ENCODE data around the gene UST. TPM values are rescaled to one million over a fixed set of nuclear protein-coding genes. Genes with fewer than 3 reads are reported as not detected.
"Not testable (repeated sequence)": the region's sequence is repeated elsewhere in the genome, so short reads cannot be mapped to it uniquely, and the experiment has no call there.

UST gene
- polyA plus RNA-seq, 4 donors = 0.81 to 4.0 (median 1.4) TPM; not detected in 1

DNA sequence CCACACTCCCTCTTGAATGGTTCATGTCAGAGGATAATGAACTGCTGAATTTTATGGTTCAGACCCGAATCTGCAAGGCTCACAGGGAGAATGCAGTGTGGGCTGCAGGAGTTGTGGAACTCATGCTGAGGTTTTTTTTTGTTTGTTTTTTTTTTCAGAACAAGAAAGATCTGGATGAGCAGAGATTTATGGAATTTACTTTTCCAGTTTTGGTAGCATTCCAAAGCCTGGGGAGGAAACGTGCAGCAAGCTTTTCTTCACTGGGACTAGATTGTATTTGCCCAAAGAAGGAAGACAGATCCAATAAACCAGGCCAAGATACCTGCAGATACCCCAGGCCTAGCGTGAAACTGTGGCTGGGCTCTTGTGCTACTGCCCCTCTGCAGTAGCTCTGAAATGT is 346.8 kb downstream of the UST start:
- Histone ChIP-seq H3K4me3 (ENCODE audit: low read depth in 1 of 3, low read length in 3 of 3) (no peak overlapping the region), H3K36me3 (ENCODE audit: control insufficient read depth in 3 of 3, insufficient read depth in 2 of 3, low read depth in 1 of 3, low read length in 3 of 3) (no peaks in the 10 kb centered on the region), H3K9me3 (ENCODE audit: control insufficient read depth in 2 of 2, insufficient read depth in 1 of 2, low read depth in 1 of 2, low read length in 1 of 2) (peaks cover 0 to 6% of the 10 kb centered on the region in 2 donors), H3K27ac (ENCODE audit: low read depth in 1 of 3, low read length in 2 of 3) (no peak overlapping the region), H3K4me1 (ENCODE audit: control insufficient read depth in 3 of 3, insufficient read depth in 2 of 3, low read depth in 1 of 3, low read length in 2 of 3) (peaks cover 0 to 5% (median 0%) of the 10 kb centered on the region in 3 donors), H3K27me3 (ENCODE audit: control insufficient read depth in 3 of 3, insufficient read depth in 3 of 3, low read length in 3 of 3) (peaks cover 0 to 4% (median 0%) of the 10 kb centered on the region in 3 donors)
- 61 to 69% (median 66%) methylated on average over 3 of the region's 3 CpGs for WGBS, 3 donors
- FAIRE-seq = no peak
- no peak for DNase-seq

DNA sequence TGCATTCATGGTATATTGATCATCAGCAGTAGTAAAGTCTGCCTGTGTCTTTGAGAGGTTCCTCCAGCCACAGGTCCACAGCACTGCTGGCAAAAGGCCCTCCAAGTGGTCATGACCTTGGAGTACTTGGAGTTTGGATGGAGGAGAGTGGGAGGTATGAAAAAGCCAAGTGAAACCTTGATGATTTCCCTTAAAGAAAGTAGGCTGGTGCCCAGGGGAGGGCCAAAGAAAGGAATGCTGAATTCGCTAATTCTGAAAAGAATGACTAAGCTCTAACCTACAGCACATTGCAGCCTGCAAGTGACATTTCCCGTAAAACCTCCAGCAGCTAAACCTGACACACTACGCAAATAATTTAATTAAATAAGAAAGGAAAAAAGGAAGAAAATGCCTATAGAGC is 347.3 kb downstream of the UST start:
- Histone ChIP-seq H3K9me3 (ENCODE audit: control insufficient read depth in 2 of 2, insufficient read depth in 1 of 2, low read depth in 1 of 2, low read length in 1 of 2) (peaks cover 0 to 6% of the 10 kb centered on the region in 2 donors), H3K27ac (ENCODE audit: low read depth in 1 of 3, low read length in 2 of 3) (no peak overlapping the region), H3K27me3 (ENCODE audit: control insufficient read depth in 3 of 3, insufficient read depth in 3 of 3, low read length in 3 of 3) (peaks cover 0 to 4% (median 0%) of the 10 kb centered on the region in 3 donors), H3K36me3 (ENCODE audit: control insufficient read depth in 3 of 3, insufficient read depth in 2 of 3, low read depth in 1 of 3, low read length in 3 of 3) (no peaks in the 10 kb centered on the region), H3K4me1 (ENCODE audit: control insufficient read depth in 3 of 3, insufficient read depth in 2 of 3, low read depth in 1 of 3, low read length in 2 of 3) (peaks cover 0 to 5% (median 0%) of the 10 kb centered on the region in 3 donors), H3K4me3 (ENCODE audit: low read depth in 1 of 3, low read length in 3 of 3) (no peak overlapping the region)
- no peak for DNase-seq
- 58 to 76% (median 75%) methylated on average over 3 of the region's 3 CpGs for WGBS, 3 donors
- no peak for FAIRE-seq

DNA sequence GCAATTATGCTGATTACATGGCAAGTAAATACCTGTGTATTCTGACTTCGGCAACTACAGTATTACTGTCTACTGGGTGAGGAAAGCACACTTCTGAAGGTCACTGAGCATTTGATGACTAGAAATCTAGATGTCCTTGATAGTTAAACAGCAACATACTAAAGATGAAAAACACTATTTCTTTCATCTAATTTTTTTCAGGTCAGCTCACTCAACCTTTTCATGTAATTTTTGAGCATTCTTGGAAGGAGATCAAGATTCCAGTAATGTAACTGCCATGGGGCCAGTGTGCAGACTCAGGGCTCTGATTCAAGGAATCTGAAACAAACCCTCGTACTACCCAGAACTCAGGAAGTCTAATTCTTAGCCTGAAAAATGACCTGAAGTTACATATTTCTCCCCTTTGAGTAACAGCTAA is 348.1 kb downstream of the UST start:
- H3K4me1 ChIP-seq (ENCODE audit: control insufficient read depth in 3 of 3, insufficient read depth in 2 of 3, low read depth in 1 of 3, low read length in 2 of 3) = peaks cover 0 to 5% (median 0%) of the 10 kb centered on the region in 3 donors
- H3K27me3 ChIP-seq (ENCODE audit: control insufficient read depth in 3 of 3, insufficient read depth in 3 of 3, low read length in 3 of 3) = peaks cover 0 to 4% (median 0%) of the 10 kb centered on the region in 3 donors
- 44 to 56% (median 51%) methylated on average over 2 of the region's 2 CpGs for WGBS, 3 donors
- H3K4me3 ChIP-seq (ENCODE audit: low read depth in 1 of 3, low read length in 3 of 3) = no peak overlapping the region
- no peak for FAIRE-seq
- DNase-seq = peak in 1 of 2 donors; percentile 8
- H3K27ac ChIP-seq (ENCODE audit: low read depth in 1 of 3, low read length in 2 of 3) = no peak overlapping the region
- H3K9me3 ChIP-seq (ENCODE audit: control insufficient read depth in 2 of 2, insufficient read depth in 1 of 2, low read depth in 1 of 2, low read length in 1 of 2) = peaks cover 0 to 6% of the 10 kb centered on the region in 2 donors
- no peaks in the 10 kb centered on the region for H3K36me3 ChIP-seq (ENCODE audit: control insufficient read depth in 3 of 3, insufficient read depth in 2 of 3, low read depth in 1 of 3, low read length in 3 of 3)

DNA sequence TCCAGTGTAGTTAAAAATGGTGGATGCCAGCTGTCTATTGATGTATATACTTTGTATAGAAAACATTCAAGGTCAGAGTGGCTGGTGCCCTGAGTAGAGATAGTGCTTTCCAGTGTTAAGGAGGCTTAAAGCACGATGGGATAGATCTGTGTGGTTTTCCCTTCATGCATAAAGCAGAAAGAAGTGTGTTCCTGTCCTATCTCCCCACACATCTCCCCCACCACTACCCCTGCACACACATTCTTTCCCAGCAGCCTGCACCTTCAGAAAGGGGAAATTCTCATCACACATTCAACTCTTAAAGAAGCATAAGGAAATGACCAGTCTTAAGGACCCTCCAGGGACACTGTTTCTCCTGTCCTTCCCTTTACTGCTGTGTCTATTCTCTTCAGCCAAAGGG is 349.0 kb downstream of the UST start:
- Histone ChIP-seq H3K36me3 (ENCODE audit: control insufficient read depth in 3 of 3, insufficient read depth in 2 of 3, low read depth in 1 of 3, low read length in 3 of 3) (no peaks in the 10 kb centered on the region), H3K4me1 (ENCODE audit: control insufficient read depth in 3 of 3, insufficient read depth in 2 of 3, low read depth in 1 of 3, low read length in 2 of 3) (peaks cover 0 to 5% (median 0%) of the 10 kb centered on the region in 3 donors), H3K9me3 (ENCODE audit: control insufficient read depth in 2 of 2, insufficient read depth in 1 of 2, low read depth in 1 of 2, low read length in 1 of 2) (peaks cover 0 to 6% of the 10 kb centered on the region in 2 donors), H3K4me3 (ENCODE audit: low read depth in 1 of 3, low read length in 3 of 3) (no peak overlapping the region), H3K27me3 (ENCODE audit: control insufficient read depth in 3 of 3, insufficient read depth in 3 of 3, low read length in 3 of 3) (peaks cover 0 to 4% (median 0%) of the 10 kb centered on the region in 3 donors), H3K27ac (ENCODE audit: low read depth in 1 of 3, low read length in 2 of 3) (no peak overlapping the region)
- FAIRE-seq (no peak), DNase-seq (no peak)
- WGBS, 3 donors = 27 to 54% (median 33%) methylated on average over 1 of the region's 1 CpG

DNA sequence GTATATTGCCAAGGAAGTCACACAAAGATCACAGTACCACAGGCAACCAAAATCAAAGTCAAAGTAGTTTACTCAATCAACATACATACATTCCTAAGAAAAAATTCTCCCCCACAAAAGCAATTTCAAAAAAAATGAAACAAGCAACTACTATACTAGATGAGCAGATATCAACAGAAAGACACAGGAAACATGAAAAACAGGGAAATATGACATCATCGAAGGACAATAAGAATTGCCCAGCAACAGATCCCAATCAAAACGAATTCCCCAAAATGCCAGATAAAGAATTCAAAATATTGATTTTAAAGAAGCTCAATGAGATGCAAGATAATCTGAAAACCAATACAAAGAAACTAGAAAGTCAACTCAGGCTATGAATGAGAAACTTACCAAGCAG is 351.0 kb downstream of the UST start:
- FAIRE-seq (no peak), DNase-seq (no peak)
- WGBS, 3 donors = 88 to 91% (median 90%) methylated on average over 2 of the region's 2 CpGs
- Histone ChIP-seq H3K27ac (ENCODE audit: low read depth in 1 of 3, low read length in 2 of 3) (no peak overlapping the region), H3K27me3 (ENCODE audit: control insufficient read depth in 3 of 3, insufficient read depth in 3 of 3, low read length in 3 of 3) (peaks cover 0 to 4% (median 0%) of the 10 kb centered on the region in 3 donors), H3K4me3 (ENCODE audit: low read depth in 1 of 3, low read length in 3 of 3) (no peak overlapping the region), H3K36me3 (ENCODE audit: control insufficient read depth in 3 of 3, insufficient read depth in 2 of 3, low read depth in 1 of 3, low read length in 3 of 3) (no peaks in the 10 kb centered on the region), H3K9me3 (ENCODE audit: control insufficient read depth in 2 of 2, insufficient read depth in 1 of 2, low read depth in 1 of 2, low read length in 1 of 2) (peaks cover 0 to 6% of the 10 kb centered on the region in 2 donors), H3K4me1 (ENCODE audit: control insufficient read depth in 3 of 3, insufficient read depth in 2 of 3, low read depth in 1 of 3, low read length in 2 of 3) (peaks cover 0 to 5% (median 0%) of the 10 kb centered on the region in 3 donors)

DNA sequence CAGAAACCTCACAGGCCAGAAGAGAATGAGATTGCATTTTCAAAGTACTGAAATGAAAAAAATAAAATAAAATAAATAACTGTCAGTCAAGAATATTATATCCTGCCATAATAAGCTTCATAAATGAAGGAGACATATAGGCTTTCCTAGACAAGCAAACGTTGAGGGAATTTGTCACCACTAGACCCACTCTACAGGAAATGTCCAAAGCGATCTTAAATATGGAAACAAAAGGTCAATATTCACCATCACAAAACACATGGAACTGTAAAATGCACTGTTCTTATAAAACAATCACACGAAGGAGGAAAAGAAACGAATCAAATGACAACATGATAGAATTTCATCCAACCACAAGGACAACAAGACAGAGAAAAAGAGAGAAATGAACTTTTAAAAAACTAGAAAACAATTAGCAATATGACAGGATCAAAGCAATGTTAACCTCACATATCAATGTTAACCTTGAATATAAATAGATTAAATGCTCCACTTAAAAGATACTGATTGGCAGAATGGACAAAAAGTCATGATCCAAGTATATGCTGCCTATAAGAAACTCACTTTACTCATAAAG is 352.0 kb downstream of the UST start:
- FAIRE-seq = no peak
- WGBS, 3 donors = 83 to 93% (median 90%) methylated on average over 4 of the region's 4 CpGs
- H3K4me1 ChIP-seq (ENCODE audit: control insufficient read depth in 3 of 3, insufficient read depth in 2 of 3, low read depth in 1 of 3, low read length in 2 of 3) = peaks cover 0 to 5% (median 0%) of the 10 kb centered on the region in 3 donors
- H3K9me3 ChIP-seq (ENCODE audit: control insufficient read depth in 2 of 2, insufficient read depth in 1 of 2, low read depth in 1 of 2, low read length in 1 of 2) = peaks cover 0 to 6% of the 10 kb centered on the region in 2 donors
- H3K4me3 ChIP-seq (ENCODE audit: low read depth in 1 of 3, low read length in 3 of 3) = no peak overlapping the region
- peaks cover 0 to 4% (median 0%) of the 10 kb centered on the region in 3 donors for H3K27me3 ChIP-seq (ENCODE audit: control insufficient read depth in 3 of 3, insufficient read depth in 3 of 3, low read length in 3 of 3)
- no peaks in the 10 kb centered on the region for H3K36me3 ChIP-seq (ENCODE audit: control insufficient read depth in 3 of 3, insufficient read depth in 2 of 3, low read depth in 1 of 3, low read length in 3 of 3)
- no peak overlapping the region for H3K27ac ChIP-seq (ENCODE audit: low read depth in 1 of 3, low read length in 2 of 3)
- DNase-seq = no peak

DNA sequence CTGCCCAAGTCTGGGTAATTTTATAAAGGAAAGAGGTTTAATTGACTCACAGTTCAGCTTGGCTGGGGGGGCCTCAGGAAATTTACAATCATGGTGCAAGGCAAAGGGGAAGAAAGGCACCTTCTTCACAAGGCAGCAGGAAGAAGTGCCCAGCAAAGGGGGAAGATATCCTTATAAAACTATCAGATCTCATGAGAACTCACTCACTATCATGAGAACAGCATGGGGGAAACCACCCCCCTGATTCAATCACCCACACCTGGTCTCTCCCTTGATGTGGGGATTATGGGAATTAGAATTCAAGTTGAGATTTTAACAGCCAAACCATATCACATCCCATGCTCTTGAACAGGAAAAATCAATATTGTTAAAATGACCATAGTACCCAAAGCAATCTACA is 355.5 kb downstream of the UST start:
- no peaks in the 10 kb centered on the region for H3K36me3 ChIP-seq (ENCODE audit: control insufficient read depth in 3 of 3, insufficient read depth in 2 of 3, low read depth in 1 of 3, low read length in 3 of 3)
- peaks cover 0 to 3% of the 10 kb centered on the region in 2 donors for H3K9me3 ChIP-seq (ENCODE audit: control insufficient read depth in 2 of 2, insufficient read depth in 1 of 2, low read depth in 1 of 2, low read length in 1 of 2)
- no peaks in the 10 kb centered on the region for H3K27me3 ChIP-seq (ENCODE audit: control insufficient read depth in 3 of 3, insufficient read depth in 3 of 3, low read length in 3 of 3)
- DNase-seq = no peak
- H3K27ac ChIP-seq (ENCODE audit: low read depth in 1 of 3, low read length in 2 of 3) = no peak overlapping the region
- FAIRE-seq = no peak
- H3K4me1 ChIP-seq (ENCODE audit: control insufficient read depth in 3 of 3, insufficient read depth in 2 of 3, low read depth in 1 of 3, low read length in 2 of 3) = no peaks in the 10 kb centered on the region
- no peak overlapping the region for H3K4me3 ChIP-seq (ENCODE audit: low read depth in 1 of 3, low read length in 3 of 3)

DNA sequence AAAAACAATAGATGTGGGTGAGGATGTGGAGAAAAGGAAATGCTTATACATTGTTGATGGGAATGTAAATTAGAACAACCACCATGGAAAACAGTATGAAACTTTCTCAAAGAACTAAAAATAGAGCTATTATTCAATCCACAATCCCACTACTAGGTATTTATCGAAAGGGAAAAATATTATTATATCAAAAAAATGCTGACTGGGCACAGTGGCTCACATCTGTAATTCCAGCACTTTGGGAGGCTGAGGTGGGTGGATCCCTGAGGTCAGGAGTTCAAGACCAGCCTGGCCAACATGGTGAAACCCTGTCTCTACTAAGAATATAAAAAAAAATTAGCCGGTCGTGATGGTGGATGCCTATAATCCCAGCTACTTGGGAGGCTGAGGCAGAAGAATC is 357.1 kb downstream of the UST start:
- H3K4me1 ChIP-seq (ENCODE audit: control insufficient read depth in 3 of 3, insufficient read depth in 2 of 3, low read depth in 1 of 3, low read length in 2 of 3); H3K36me3 ChIP-seq (ENCODE audit: control insufficient read depth in 3 of 3, insufficient read depth in 2 of 3, low read depth in 1 of 3, low read length in 3 of 3); FAIRE-seq; DNase-seq; H3K4me3 ChIP-seq (ENCODE audit: low read depth in 1 of 3, low read length in 3 of 3); H3K27ac ChIP-seq (ENCODE audit: low read depth in 1 of 3, low read length in 2 of 3); H3K9me3 ChIP-seq (ENCODE audit: control insufficient read depth in 2 of 2, insufficient read depth in 1 of 2, low read depth in 1 of 2, low read length in 1 of 2); H3K27me3 ChIP-seq (ENCODE audit: control insufficient read depth in 3 of 3, insufficient read depth in 3 of 3, low read length in 3 of 3): not testable (repeated sequence)
- 92 to 98% (median 94%) methylated on average over 3 of the region's 3 CpGs for WGBS, 3 donors

DNA sequence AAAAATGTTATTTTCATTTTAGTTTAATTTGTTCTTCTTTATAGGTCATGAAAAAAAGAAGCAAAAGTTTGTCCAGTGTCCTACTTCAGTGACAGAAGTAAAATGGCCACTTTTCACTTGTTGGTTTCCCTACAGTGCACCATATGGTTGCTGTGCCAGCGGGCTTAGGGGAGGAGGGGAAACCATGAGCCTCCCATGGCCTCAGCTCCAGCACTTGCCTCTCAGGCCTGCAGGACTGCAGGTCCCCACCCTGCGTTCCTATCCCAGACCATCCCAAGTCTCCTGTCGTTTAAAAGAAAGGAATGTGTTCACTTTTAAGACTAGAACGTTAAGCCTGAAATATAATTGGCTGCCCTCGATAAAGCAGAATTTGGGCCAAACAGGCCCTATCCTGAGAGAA is 360.7 kb downstream of the UST start:
- H3K36me3 ChIP-seq (ENCODE audit: control insufficient read depth in 3 of 3, insufficient read depth in 2 of 3, low read depth in 1 of 3, low read length in 3 of 3) = no peaks in the 10 kb centered on the region

More for the DNA sequence above, 360.7 kb downstream of the UST start:
- Histone ChIP-seq H3K4me3 (ENCODE audit: low read depth in 1 of 3, low read length in 3 of 3) (no peak overlapping the region), H3K27me3 (ENCODE audit: control insufficient read depth in 3 of 3, insufficient read depth in 3 of 3, low read length in 3 of 3) (no peaks in the 10 kb centered on the region), H3K4me1 (ENCODE audit: control insufficient read depth in 3 of 3, insufficient read depth in 2 of 3, low read depth in 1 of 3, low read length in 2 of 3) (no peaks in the 10 kb centered on the region), H3K27ac (ENCODE audit: low read depth in 1 of 3, low read length in 2 of 3) (no peak overlapping the region), H3K9me3 (ENCODE audit: control insufficient read depth in 2 of 2, insufficient read depth in 1 of 2, low read depth in 1 of 2, low read length in 1 of 2) (no peaks in the 10 kb centered on the region)
- 80 to 84% (median 82%) methylated on average over 5 of the region's 5 CpGs for WGBS, 3 donors
- DNase-seq = no peak
- no peak for FAIRE-seq
